Measurements from ENCODE around the gene CDKN2AIP.

DNA sequence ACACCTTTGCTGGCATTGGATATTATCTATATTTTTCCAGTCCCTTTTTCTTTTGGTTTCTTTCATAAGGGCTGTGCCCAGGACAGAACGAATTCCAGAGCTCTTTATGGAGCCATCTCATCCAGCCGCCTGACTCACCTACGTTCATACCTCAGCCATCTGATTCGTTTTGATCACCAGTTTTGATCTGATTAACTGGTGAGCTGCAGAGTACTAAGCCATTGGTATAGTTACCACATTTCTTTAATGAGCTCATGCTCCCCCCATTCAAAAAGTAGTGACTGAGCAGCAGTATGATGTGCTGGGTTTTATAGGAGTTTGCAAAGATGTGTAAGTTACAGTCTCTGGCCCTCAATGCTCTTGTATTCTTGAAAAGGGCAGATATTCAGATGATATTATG lies 43.0 kb upstream of the CDKN2AIP start:
- TF ChIP-seq, protein P1, sequence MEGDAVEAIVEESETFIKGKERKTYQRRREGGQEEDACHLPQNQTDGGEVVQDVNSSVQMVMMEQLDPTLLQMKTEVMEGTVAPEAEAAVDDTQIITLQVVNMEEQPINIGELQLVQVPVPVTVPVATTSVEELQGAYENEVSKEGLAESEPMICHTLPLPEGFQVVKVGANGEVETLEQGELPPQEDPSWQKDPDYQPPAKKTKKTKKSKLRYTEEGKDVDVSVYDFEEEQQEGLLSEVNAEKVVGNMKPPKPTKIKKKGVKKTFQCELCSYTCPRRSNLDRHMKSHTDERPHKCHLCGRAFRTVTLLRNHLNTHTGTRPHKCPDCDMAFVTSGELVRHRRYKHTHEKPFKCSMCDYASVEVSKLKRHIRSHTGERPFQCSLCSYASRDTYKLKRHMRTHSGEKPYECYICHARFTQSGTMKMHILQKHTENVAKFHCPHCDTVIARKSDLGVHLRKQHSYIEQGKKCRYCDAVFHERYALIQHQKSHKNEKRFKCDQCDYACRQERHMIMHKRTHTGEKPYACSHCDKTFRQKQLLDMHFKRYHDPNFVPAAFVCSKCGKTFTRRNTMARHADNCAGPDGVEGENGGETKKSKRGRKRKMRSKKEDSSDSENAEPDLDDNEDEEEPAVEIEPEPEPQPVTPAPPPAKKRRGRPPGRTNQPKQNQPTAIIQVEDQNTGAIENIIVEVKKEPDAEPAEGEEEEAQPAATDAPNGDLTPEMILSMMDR (conservative IDR thresholded peaks at IDR 0.05; ENCODE audit: low read length) = no peak
- TF ChIP-seq EZH2phosphoT487 (IDR thresholded peaks at IDR 0.05; ENCODE audit: borderline replicate concordance) = no peak

Data from Loucy (cell line).